PC-9 (cell line): ENCODE data around the gene RINL. TPM values are rescaled to one million over a fixed set of nuclear protein-coding genes. Genes with fewer than 3 reads are reported as not detected.
A peak's percentile ranks its signal among the peaks of the same experiment; 100 is the strongest.

Source experiments
- BruUV-seq: library from RNA; stranded (reverse); fragments of 400-500 nt; replicated peaks from 2 replicates; lab custom pipeline; 2021; lab: Mats Ljungman, UMichigan
- CTCF ChIA-PET: fragments of 300-600 bp; sonication (Branson Sonifier 250); formaldehyde crosslinking; loops from one replicate; lab custom pipeline; 2022; ENCODE audit warnings: antibody characterized with exemption; lab: Charles Lee
- POLR2A ChIA-PET: fragments of 300-600 bp; sonication (Branson Sonifier 250); formaldehyde crosslinking; loops from one replicate; lab custom pipeline; 2022; ENCODE audit warnings: antibody characterized with exemption; ENCODE audit not compliant: unreplicated experiment; lab: Charles Lee
- DNase-seq, 2 experiments: peaks; one replicate each; pipeline versions ENCODE4 v3.0.0 to v3.0.0-alpha.2; 2015 to 2022; ENCODE audit warnings: mixed read lengths in 1 of 2
- H2AFZ ChIP-seq: fragments of 200-600 bp; sonication (generic); 2 replicates; pipeline ENCODE4 v1.8.1; 2017; ENCODE audit warnings: antibody characterized with exemption
- H3F3A ChIP-seq: fragments of 200-600 bp; sonication (generic); 2 replicates; pipeline ENCODE4 v1.8.1; 2017; ENCODE audit warnings: antibody characterized with exemption, mild to moderate bottlenecking, low read depth; ENCODE audit not compliant: insufficient read depth
- H3K27ac ChIP-seq: fragments of 200-600 bp; sonication (generic); 2 replicates; pipeline ENCODE4 v1.6.1; 2016; ENCODE audit warnings: mixed run types
- H3K27me3 ChIP-seq: fragments of 200-600 bp; sonication (generic); 2 replicates; pipeline ENCODE4 v1.6.1; 2016; ENCODE audit warnings: low read depth, mixed run types; ENCODE audit not compliant: insufficient read depth
- H3K36me3 ChIP-seq: fragments of 200-600 bp; sonication (generic); 2 replicates; pipeline ENCODE4 v1.6.1; 2016; ENCODE audit warnings: low read depth, mixed run types
- H3K4me1 ChIP-seq: fragments of 200-600 bp; sonication (generic); replicated peaks from 2 replicates; pipeline ENCODE4 v1.6.1; 2016; ENCODE audit warnings: mixed run types; ENCODE audit not compliant: insufficient read depth
- H3K4me2 ChIP-seq: fragments of 200-600 bp; sonication (generic); 2 replicates; pipeline ENCODE4 v1.6.1; 2017; ENCODE audit warnings: mixed run types
- H3K4me3 ChIP-seq: fragments of 200-600 bp; sonication (generic); 2 replicates; pipeline ENCODE4 v1.6.1; 2016; ENCODE audit warnings: mixed run types
- H3K79me2 ChIP-seq: fragments of 200-600 bp; sonication (generic); 2 replicates; pipeline ENCODE4 v1.6.1; 2017; ENCODE audit warnings: low read depth, mixed run types
- H3K9me2 ChIP-seq: fragments of 200-600 bp; sonication (generic); 2 replicates; pipeline ENCODE4 v1.8.1; 2017; ENCODE audit warnings: mild to moderate bottlenecking; ENCODE audit not compliant: insufficient read depth
- H3K9me3 ChIP-seq: fragments of 200-600 bp; sonication (generic); 2 replicates; pipeline ENCODE4 v1.8.1; 2016; ENCODE audit warnings: low read depth; ENCODE audit not compliant: insufficient read depth
- H4K20me1 ChIP-seq: fragments of 200-600 bp; sonication (generic); 2 replicates; pipeline ENCODE4 v1.8.1; 2017; ENCODE audit not compliant: insufficient read depth
- CTCF ChIP-seq: fragments of 200-600 bp; sonication (generic); conservative IDR thresholded peaks from 2 replicates; pipeline ENCODE4 v1.6.1; 2017; ENCODE audit warnings: mixed run types, antibody characterized with exemption, mild to moderate bottlenecking, moderate library complexity
- EZH2 ChIP-seq: fragments of 200-600 bp; sonication (generic); IDR thresholded peaks from 2 replicates; pipeline ENCODE4 v1.8.0; 2017; ENCODE audit warnings: antibody characterized with exemption, low read depth
- intact Hi-C: fragments of 100-400 bp; cut with micrococcal nuclease; formaldehyde crosslinking; loops from one replicate; pipeline ENCODE4 v1.10.0; 2022; ENCODE audit not compliant: unreplicated experiment
- total RNA-seq: library from RNA; stranded (reverse); gene quantifications from 2 replicates; pipeline ENCODE4 v1.2.3, GENCODE V29; 2021

RINL gene
- total RNA-seq, 1 experiment from 2014 or later: 10.3 TPM

GRCh38 chr19:38853214-38853613, 24.9 kb downstream of the RINL start:
- H3K4me3 ChIP-seq: peak overlapping the region; percentile 65
- no peaks in the 10 kb centered on the region for H3K9me3 ChIP-seq
- POLR2A ChIA-PET: no interaction called here
- peaks cover 40% of the 10 kb centered on the region for H3F3A ChIP-seq
- H3K27me3 ChIP-seq: no peaks in the 10 kb centered on the region
- H3K36me3 ChIP-seq: no peaks in the 10 kb centered on the region
- intact Hi-C loops: loop anchor here (5.0 kb wide), 2 partner anchors 171 to 216 kb away; no protein-coding TSS in a partner anchor
- CTCF ChIA-PET: interaction anchor here (1.2 kb wide), 1 partner anchor 35 kb away, joined by 6 read pairs; no protein-coding TSS in a partner anchor
- H3K9me2 ChIP-seq: no peaks in the 10 kb centered on the region
- peaks cover 8% of the 10 kb centered on the region for H4K20me1 ChIP-seq
- peaks cover 20% of the 10 kb centered on the region for H3K4me1 ChIP-seq
- H3K79me2 ChIP-seq: peaks cover 21% of the 10 kb centered on the region
- peak overlapping the region; percentile 74 for H2AFZ ChIP-seq
- H3K4me2 ChIP-seq: peak overlapping the region; percentile 83
- BruUV-seq: no TSS peak
- no peak for DNase-seq
- TF ChIP-seq EZH2 (no peak), CTCF (no peak)
- H3K27ac ChIP-seq: peak overlapping the region; percentile 94

GRCh38 chr19:38852231-38853044, 25.6 kb downstream of the RINL start:
- Histone ChIP-seq H3K9me3 (no peaks in the 10 kb centered on the region), H3K4me2 (peak overlapping the region; percentile 83), H3K27ac (peak overlapping the region; percentile 94), H4K20me1 (peaks cover 16% of the 10 kb centered on the region), H2AFZ (peak overlapping the region; percentile 74), H3K4me3 (peak overlapping the region; percentile 65), H3K9me2 (no peaks in the 10 kb centered on the region), H3F3A (peaks cover 37% of the 10 kb centered on the region), H3K27me3 (no peaks in the 10 kb centered on the region), H3K79me2 (peaks cover 29% of the 10 kb centered on the region), H3K36me3 (no peaks in the 10 kb centered on the region), H3K4me1 (peaks cover 28% of the 10 kb centered on the region)
- intact Hi-C loops: loop anchor here (5.0 kb wide), 2 partner anchors 170 to 215 kb away; no protein-coding TSS in a partner anchor
- peak; percentile 57 to 81 for DNase-seq
- CTCF ChIA-PET: interaction anchor here (0.6 to 1.2 kb wide), 2 partner anchors 35 to 38 kb away, joined by 6 to 9 read pairs; no protein-coding TSS in a partner anchor
- TF ChIP-seq CTCF (no peak), EZH2 (no peak)
- no TSS peak for BruUV-seq
- POLR2A ChIA-PET: interaction anchor here (0.5 to 0.7 kb wide), 4 partner anchors 10 to 218 kb away, joined by 3 to 20 read pairs (median 8); no protein-coding TSS in a partner anchor

- DNase-seq: peak; percentile 73 to 93
- peak overlapping the region; percentile 94 for H3K27ac ChIP-seq
- H3K4me1 ChIP-seq: peaks cover 35% of the 10 kb centered on the region
- ChIA-PET CTCF (interaction anchor here (0.6 kb wide), 1 partner anchor 39 kb away, joined by 9 read pairs; no protein-coding TSS in a partner anchor), POLR2A (interaction anchor here (0.6 to 0.7 kb wide), 7 partner anchors 9 to 315 kb away, joined by 3 to 20 read pairs (median 4); no protein-coding TSS in a partner anchor)
- H3K27me3 ChIP-seq: no peaks in the 10 kb centered on the region
- H3K9me2 ChIP-seq: no peaks in the 10 kb centered on the region
- peak overlapping the region; percentile 99 for H3K4me2 ChIP-seq
- peak overlapping the region; percentile 86 for H2AFZ ChIP-seq
- H3K4me3 ChIP-seq: peak overlapping the region; percentile 76
- peaks cover 39% of the 10 kb centered on the region for H3F3A ChIP-seq
- peaks cover 22% of the 10 kb centered on the region for H4K20me1 ChIP-seq
- peaks cover 36% of the 10 kb centered on the region for H3K79me2 ChIP-seq
- TF ChIP-seq EZH2 (no peak), CTCF (no peak)
- H3K9me3 ChIP-seq: no peaks in the 10 kb centered on the region
- peaks cover 5% of the 10 kb centered on the region; the same call in 1 of the 2 replicates for H3K36me3 ChIP-seq
- BruUV-seq: no TSS peak
- intact Hi-C loops: loop anchor here (2.0 to 5.0 kb wide), 4 partner anchors 13 to 214 kb away; partner anchors contain the start of gene ECH1
Measured at GRCh38 chr19:38851622-38852230, 26.3 kb downstream of the RINL start.
